Skeletal muscle satellite cell (primary cell): ENCODE data around the gene FUCA1. TPM values are rescaled to one million over a fixed set of nuclear protein-coding genes. Genes with fewer than 3 reads are reported as not detected.

ENCODE experiments used
- H3K27me3 ChIP-seq: 2 replicates; pipeline ENCODE4 v1.7.0; 2013; ENCODE audit warnings: low read length; ENCODE audit not compliant: control insufficient read depth, insufficient read depth
- H3K36me3 ChIP-seq: 2 replicates; pipeline ENCODE4 v1.7.0; 2013; ENCODE audit warnings: mild to moderate bottlenecking, control low read depth, low read length; ENCODE audit not compliant: insufficient read depth
- H3K4me1 ChIP-seq: 2 replicates; pipeline ENCODE4 v1.7.0; 2013; ENCODE audit warnings: low read length; ENCODE audit not compliant: control insufficient read depth, insufficient read depth
- H3K4me2 ChIP-seq: 2 replicates; pipeline ENCODE4 v1.7.0; 2013; ENCODE audit warnings: mild to moderate bottlenecking, low read length
- H3K4me3 ChIP-seq: 2 replicates; pipeline ENCODE4 v1.7.0; 2013; ENCODE audit warnings: low read length
- H3K9ac ChIP-seq: 2 replicates; pipeline ENCODE4 v1.7.0; 2013; ENCODE audit warnings: mild to moderate bottlenecking, low read depth, low read length, moderate library complexity
- H3K9me3 ChIP-seq: replicated peaks from 2 replicates; pipeline ENCODE4 v1.7.0; 2013; ENCODE audit warnings: mild to moderate bottlenecking, control low read depth, low read length
- total RNA-seq: library from RNA; depleted of rRNA; stranded (reverse); fragments of >200 nt; gene quantifications from 2 replicates; pipeline ENCODE4 v1.2.3, GENCODE V29; 2012; rRNA removed

Gene FUCA1
- total RNA-seq, result 2.2 and 3.0 TPM in 2 replicates

DNA sequence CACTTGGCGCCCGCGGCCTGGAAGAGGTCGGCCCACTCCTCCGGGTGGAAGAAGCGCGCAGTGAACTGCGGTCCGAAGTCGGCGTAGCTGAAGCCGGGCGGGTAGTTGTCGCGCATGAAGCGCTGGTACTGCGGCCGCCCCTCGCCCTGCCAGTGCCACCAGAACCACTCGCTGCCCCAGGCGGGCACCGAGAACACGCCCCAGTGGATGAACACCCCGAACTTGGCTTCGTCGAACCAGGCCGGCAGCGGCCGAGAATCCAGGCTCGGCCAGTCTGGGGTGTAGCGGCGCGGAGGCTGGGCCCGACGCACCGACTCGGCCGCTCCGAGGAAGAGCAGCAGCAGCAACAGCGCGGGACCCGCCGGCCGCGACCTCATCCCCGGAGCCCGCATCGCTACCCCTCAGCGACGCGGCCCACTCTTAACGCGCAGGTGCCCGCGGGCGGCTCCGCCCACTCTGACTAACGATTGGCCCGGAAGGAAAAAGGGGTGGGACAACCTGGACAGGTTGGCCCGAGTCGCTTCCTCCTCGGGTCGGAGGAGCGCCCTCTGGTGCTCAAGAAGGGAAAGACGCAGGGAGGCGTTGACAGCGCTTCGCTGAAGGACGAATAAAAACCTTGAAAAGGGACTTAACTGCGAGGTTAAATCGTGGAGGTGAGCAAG, at the start of gene FUCA1:
FUCA1 (minus strand) TSS at position 396 of the 662 bp plus-strand sequence; CDS start at position 392, 4 bp downstream.
- Histone ChIP-seq H3K9me3 (no peaks in the 10 kb centered on the region), H3K36me3 (no peaks in the 10 kb centered on the region), H3K4me3 (peak within 1 kb of the TSS; percentile 77), H3K9ac (peak within 1 kb of the TSS; percentile 60), H3K4me1 (peaks cover 19% of the 10 kb centered on the region), H3K4me2 (peak within 1 kb of the TSS; percentile 98), H3K27me3 (peaks cover 22% of the 10 kb centered on the region)

DNA sequence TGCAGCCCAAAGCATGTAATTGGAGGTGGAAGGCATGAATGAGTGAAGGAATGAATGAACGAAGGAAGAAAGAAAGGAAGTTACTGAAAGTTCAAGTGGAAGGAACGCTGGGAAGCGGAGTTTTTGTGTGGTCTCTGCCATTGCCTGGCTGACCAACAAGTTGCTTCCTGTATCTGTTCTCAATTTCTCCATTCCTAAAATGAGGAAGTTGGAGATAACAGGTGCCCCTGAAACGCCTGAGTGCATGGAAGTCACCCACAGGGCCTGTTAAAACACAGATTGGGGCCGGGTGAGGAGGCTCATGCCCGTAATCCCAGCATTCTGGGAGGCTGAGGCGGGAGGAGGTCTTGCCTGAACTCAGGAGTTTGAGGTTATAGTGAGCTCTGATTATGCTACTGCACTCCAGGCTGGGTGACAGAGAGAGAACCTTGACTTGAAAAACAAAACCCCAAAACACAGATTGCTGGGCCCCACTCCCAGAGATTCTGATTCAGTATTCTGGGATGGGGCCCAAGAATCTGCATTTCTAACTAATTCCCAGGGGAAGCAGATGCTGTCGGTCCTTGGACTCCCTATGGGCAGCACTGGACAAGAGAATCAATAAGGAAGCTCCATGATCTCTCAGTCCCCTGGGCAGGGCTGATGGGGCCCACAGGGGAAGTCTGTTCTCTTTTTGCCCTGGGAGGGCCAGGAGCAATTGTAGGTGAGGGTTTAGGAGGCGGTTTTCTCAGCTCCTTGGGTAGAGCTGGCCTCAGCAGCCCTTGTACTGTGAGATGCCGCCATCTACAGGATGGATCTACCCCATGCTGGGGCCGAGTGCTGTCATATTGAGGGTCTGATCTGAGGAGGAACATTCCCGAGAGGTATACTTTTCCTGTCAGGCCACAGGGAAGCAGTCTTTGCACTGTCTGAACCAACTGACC, 48.4 kb upstream of the FUCA1 start:
- Histone ChIP-seq H3K9me3 (no peaks in the 10 kb centered on the region), H3K27me3 (peaks cover 3% of the 10 kb centered on the region), H3K4me2 (no peak overlapping the region), H3K4me1 (peaks cover 5% of the 10 kb centered on the region), H3K9ac (no peak overlapping the region), H3K36me3 (no peaks in the 10 kb centered on the region), H3K4me3 (no peak overlapping the region)

DNA sequence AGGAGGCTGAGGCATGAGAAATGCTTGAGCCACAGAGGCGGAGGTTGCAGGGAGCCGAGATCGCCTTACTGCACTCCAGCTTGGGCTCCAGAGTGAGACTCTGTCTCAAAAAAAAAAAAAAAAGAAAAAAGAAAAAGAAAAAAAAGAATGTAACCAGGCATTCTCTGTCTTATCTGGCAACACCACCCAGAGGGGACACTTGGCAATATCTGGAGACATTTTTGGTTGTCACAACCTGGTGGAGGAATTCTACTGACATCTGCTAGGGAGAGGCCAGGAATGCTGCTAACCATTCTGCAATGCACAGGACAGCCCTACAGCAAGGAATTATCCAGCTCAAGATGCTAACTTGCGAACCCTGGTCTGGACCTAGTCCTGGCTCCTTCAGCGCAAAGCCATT, 47.4 kb upstream of the FUCA1 start:
- Histone ChIP-seq H3K4me3 (no peak overlapping the region), H3K27me3 (peaks cover 12% of the 10 kb centered on the region), H3K4me1 (peaks cover 5% of the 10 kb centered on the region)

DNA sequence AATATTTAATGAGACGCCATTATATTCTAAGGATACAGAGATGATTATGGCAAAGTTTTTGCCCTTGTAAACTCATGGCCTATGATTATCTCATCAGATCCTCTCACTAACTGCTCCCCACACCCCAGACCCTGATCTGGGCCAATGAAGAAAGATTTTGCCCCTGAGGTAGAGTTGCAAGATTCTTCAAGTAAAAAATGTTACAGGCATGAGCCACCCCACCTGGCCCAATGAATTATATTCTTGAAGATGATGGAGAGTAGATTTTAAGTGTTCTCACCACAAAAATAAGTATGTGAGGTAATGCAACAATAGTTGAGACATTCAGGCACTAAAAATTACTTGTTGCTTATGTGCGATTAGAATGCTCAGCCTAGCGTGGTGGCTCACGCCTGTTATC, 46.8 kb upstream of the FUCA1 start:
- H3K4me2 ChIP-seq, result no peak overlapping the region
- H3K36me3 ChIP-seq, result no peaks in the 10 kb centered on the region
- no peak overlapping the region for H3K4me3 ChIP-seq
- peaks cover under 1% of the 10 kb centered on the region for H3K4me1 ChIP-seq
- no peak overlapping the region for H3K9ac ChIP-seq
- H3K9me3 ChIP-seq, result no peaks in the 10 kb centered on the region
- peaks cover 12% of the 10 kb centered on the region for H3K27me3 ChIP-seq

More for the DNA sequence above, 47.4 kb upstream of the FUCA1 start:
- H3K9ac ChIP-seq, result no peak overlapping the region
- no peak overlapping the region for H3K4me2 ChIP-seq
- H3K36me3 ChIP-seq, result no peaks in the 10 kb centered on the region
- no peaks in the 10 kb centered on the region for H3K9me3 ChIP-seq

GRCh38 chr1:23913212-23913880, 45.3 kb upstream of the FUCA1 start, which contains the start of gene CNR2:
CNR2 (minus strand) TSS chr1:23913362; CDS start chr1:23875617, 37,745 bp downstream.
- H3K4me1 ChIP-seq, result no peaks in the 10 kb centered on the region
- peaks cover 28% of the 10 kb centered on the region for H3K27me3 ChIP-seq
- no peak within 1 kb of the TSS for H3K4me2 ChIP-seq
- no peak within 1 kb of the TSS for H3K4me3 ChIP-seq
- H3K9ac ChIP-seq, result no peak within 1 kb of the TSS
- H3K9me3 ChIP-seq, result no peaks in the 10 kb centered on the region
- H3K36me3 ChIP-seq, result no peaks in the 10 kb centered on the region

GRCh38 chr1:23911921-23912320, 43.8 kb upstream of the FUCA1 start:
- H3K4me1 ChIP-seq, result no peaks in the 10 kb centered on the region
- no peaks in the 10 kb centered on the region for H3K9me3 ChIP-seq
- no peak overlapping the region for H3K9ac ChIP-seq
- no peak overlapping the region for H3K4me3 ChIP-seq
- peaks cover 28% of the 10 kb centered on the region for H3K27me3 ChIP-seq
- H3K4me2 ChIP-seq, result no peak overlapping the region
- no peaks in the 10 kb centered on the region for H3K36me3 ChIP-seq

GRCh38 chr1:23910553-23911246, 42.6 kb upstream of the FUCA1 start:
- H3K4me1 ChIP-seq, result no peaks in the 10 kb centered on the region

DNA sequence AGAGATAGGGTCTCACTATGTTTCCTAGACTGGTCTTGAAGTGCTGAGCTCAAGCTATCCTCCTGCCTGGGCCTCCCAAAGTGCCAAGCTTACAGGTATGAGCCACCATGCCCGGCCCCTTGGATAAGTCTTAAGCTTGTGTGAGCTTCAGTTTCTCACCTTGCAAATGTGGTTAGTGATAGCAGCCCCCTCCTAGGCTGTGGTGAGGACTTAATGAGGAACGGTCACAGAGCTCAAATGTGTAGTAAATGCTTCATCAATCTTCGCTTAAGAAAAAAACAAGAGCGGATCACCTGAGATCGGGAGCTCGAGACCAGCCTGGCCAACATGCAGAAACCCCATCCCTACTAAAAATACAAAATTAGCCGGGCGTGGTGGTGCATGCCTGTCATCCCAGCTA, 42.1 kb upstream of the FUCA1 start:
- no peaks in the 10 kb centered on the region for H3K9me3 ChIP-seq
- H3K9ac ChIP-seq, result no peak overlapping the region
- no peaks in the 10 kb centered on the region for H3K36me3 ChIP-seq
- no peaks in the 10 kb centered on the region for H3K4me1 ChIP-seq
- no peak overlapping the region for H3K4me2 ChIP-seq
- peaks cover 37% of the 10 kb centered on the region for H3K27me3 ChIP-seq
- no peak overlapping the region for H3K4me3 ChIP-seq

More at GRCh38 chr1:23910553-23911246, 42.6 kb upstream of the FUCA1 start:
- Histone ChIP-seq H3K4me3 (no peak overlapping the region), H3K27me3 (peaks cover 33% of the 10 kb centered on the region), H3K36me3 (no peaks in the 10 kb centered on the region), H3K9me3 (no peaks in the 10 kb centered on the region), H3K9ac (no peak overlapping the region), H3K4me2 (no peak overlapping the region)

DNA sequence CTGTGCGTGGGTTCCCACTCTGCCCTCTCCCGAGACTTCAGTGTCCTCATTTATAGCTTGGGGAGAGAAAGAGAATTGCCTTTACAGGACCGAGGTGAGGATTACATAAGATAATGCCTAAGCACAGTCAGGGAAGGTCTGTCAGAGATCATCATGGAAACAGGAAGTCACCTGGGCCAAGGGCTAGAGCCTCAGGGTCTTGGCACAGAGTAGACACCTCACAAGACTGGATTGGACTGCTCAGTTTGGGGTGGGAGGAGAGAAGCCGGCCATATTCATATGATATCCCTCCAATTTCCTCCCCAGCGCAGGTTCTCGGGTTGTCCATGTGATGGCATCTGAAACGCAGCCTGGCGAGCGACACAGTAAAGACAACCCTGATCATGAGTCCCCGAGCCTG, 41.3 kb upstream of the FUCA1 start:
- Histone ChIP-seq H3K9ac (no peak overlapping the region), H3K9me3 (no peaks in the 10 kb centered on the region), H3K4me2 (no peak overlapping the region), H3K36me3 (no peaks in the 10 kb centered on the region), H3K27me3 (peaks cover 43% of the 10 kb centered on the region), H3K4me1 (no peaks in the 10 kb centered on the region), H3K4me3 (no peak overlapping the region)

GRCh38 chr1:23908453-23909341, 40.6 kb upstream of the FUCA1 start:
- Histone ChIP-seq H3K27me3 (peaks cover 50% of the 10 kb centered on the region), H3K9me3 (no peaks in the 10 kb centered on the region), H3K36me3 (no peaks in the 10 kb centered on the region), H3K4me1 (no peaks in the 10 kb centered on the region), H3K4me3 (no peak overlapping the region), H3K4me2 (no peak overlapping the region), H3K9ac (no peak overlapping the region)
